ENCODE data around the gene ELOF1.
"Not testable (repeated sequence)": the region's sequence is repeated elsewhere in the genome, so short reads cannot be mapped to it uniquely, and the experiment has no call there.

ELOF1 gene

GRCh38 chr19:11558881-11559828, at the start of gene ELOF1:
Gene ELOF1, minus strand, starts transcription at chr19:11559230. Its CDS starts 4,883 bp downstream, at chr19:11554347.
- peak; percentile 97 for DNase-seq

- no peak for DNase-seq
Observed at GRCh38 chr19:11606484-11606883, 47.5 kb upstream of the ELOF1 start.

GRCh38 chr19:11599704-11600103, 40.7 kb upstream of the ELOF1 start:
- DNase-seq = not testable (repeated sequence)

GRCh38 chr19:11598746-11599145, 39.7 kb upstream of the ELOF1 start:
- DNase-seq = no peak

GRCh38 chr19:11598103-11598483, 39.1 kb upstream of the ELOF1 start:
- DNase-seq = no peak

- peak; percentile 99 for DNase-seq
Observed at GRCh38 chr19:11597202-11598102, 38.4 kb upstream of the ELOF1 start, which contains the start of gene ZNF627. Gene ZNF627, plus strand, starts transcription at chr19:11597483. Its CDS starts 145 bp downstream, at chr19:11597628.

- DNase-seq = no peak
Observed at GRCh38 chr19:11596156-11596555, 37.1 kb upstream of the ELOF1 start.

- DNase-seq = no peak
Observed at GRCh38 chr19:11594084-11594483, 35.1 kb upstream of the ELOF1 start.

- DNase-seq = no peak
Observed at GRCh38 chr19:11587975-11588631, 29.1 kb upstream of the ELOF1 start.

- DNase-seq = peak; percentile 64
Observed at GRCh38 chr19:11587302-11587974, 28.4 kb upstream of the ELOF1 start.

GRCh38 chr19:11586331-11586730, 27.3 kb upstream of the ELOF1 start:
- DNase-seq = no peak

- DNase-seq = no peak
Observed at GRCh38 chr19:11581740-11582139, 22.7 kb upstream of the ELOF1 start.

- DNase-seq = no peak
Observed at GRCh38 chr19:11580116-11580515, 21.1 kb upstream of the ELOF1 start.

- no peak for DNase-seq
Observed at GRCh38 chr19:11578258-11579142, 19.5 kb upstream of the ELOF1 start.

- peak; percentile 33 for DNase-seq
Observed at GRCh38 chr19:11577451-11578257, 18.6 kb upstream of the ELOF1 start, which contains the start of gene ACP5. Gene ACP5, minus strand, starts transcription at chr19:11577645. Its CDS starts 328 bp downstream, at chr19:11577317.

- DNase-seq = no peak
Observed at GRCh38 chr19:11576227-11576626, 17.2 kb upstream of the ELOF1 start.

- DNase-seq = no peak
Observed at GRCh38 chr19:11574689-11575088, 15.7 kb upstream of the ELOF1 start.

GRCh38 chr19:11573763-11574162, 14.7 kb upstream of the ELOF1 start:
- not testable (repeated sequence) for DNase-seq

GRCh38 chr19:11573354-11573753, 14.3 kb upstream of the ELOF1 start:
- not testable (repeated sequence) for DNase-seq

- DNase-seq = no peak
Observed at GRCh38 chr19:11570039-11570462, 11.0 kb upstream of the ELOF1 start.
